IgD-negative memory B cell (primary cell): ENCODE measurements around the gene PCSK5. TPM values are rescaled to one million over a fixed set of nuclear protein-coding genes. Genes with fewer than 3 reads are reported as not detected.

Experiments
- H3K27ac Mint-ChIP-seq, 3 donors: one replicate each; pipeline ENCODE4 v1.8.0; 2020 to 2022; ENCODE audit warnings: mild to moderate bottlenecking in 3 of 3, mixed read lengths in 3 of 3, moderate library complexity in 1 of 3
- H3K27me3 Mint-ChIP-seq: one replicate; pipeline ENCODE4 v1.8.0; 2021; ENCODE audit warnings: mixed read lengths
- H3K36me3 Mint-ChIP-seq: one replicate; pipeline ENCODE4 v1.8.0; 2020; ENCODE audit warnings: mild to moderate bottlenecking, mixed read lengths
- H3K4me1 Mint-ChIP-seq, 3 donors: one replicate each; pipeline ENCODE4 v1.8.0; 2020 to 2022; ENCODE audit warnings: mixed read lengths in 3 of 3, mild to moderate bottlenecking in 1 of 3
- H3K4me3 Mint-ChIP-seq, 4 donors: one replicate each; pipeline ENCODE4 v1.8.0; 2020 to 2022; ENCODE audit warnings: mild to moderate bottlenecking in 4 of 4, mixed read lengths in 4 of 4, moderate library complexity in 3 of 4
- H3K9me3 Mint-ChIP-seq, 3 donors: one replicate each; pipeline ENCODE4 v1.8.0; 2020 to 2021; ENCODE audit warnings: mixed read lengths in 3 of 3, mild to moderate bottlenecking in 1 of 3
- polyA plus RNA-seq: library from polyadenylated mRNA; unstranded; fragments of 300-500 nt; fragmentation: Illumina TruSeq; gene quantifications from one replicate; pipeline ENCODE4 v1.2.3, GENCODE V29; 2021

Gene PCSK5
- polyA plus RNA-seq, 1 donor from 2014 or later, result 0.18 TPM

DNA sequence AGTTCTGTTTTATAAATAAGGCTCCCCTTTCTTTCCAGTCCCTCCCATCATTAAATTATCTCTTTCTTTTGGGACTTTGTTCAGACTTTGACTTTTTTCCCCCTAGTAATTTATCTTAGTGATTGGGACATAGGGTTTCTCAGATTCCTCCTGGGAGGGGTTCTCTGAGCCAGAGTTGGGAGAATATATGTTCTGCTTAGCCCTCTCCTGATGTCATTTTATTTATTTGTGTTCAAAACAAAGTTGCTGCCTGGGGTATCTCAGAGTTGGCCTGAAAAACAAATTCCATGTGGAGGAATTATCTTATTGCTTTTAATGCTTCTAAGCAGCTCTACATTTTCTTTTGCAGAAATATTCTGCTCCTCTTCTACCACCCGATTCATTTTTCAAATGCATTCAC, 211.0 kb downstream of the PCSK5 start:
- Mint-ChIP-seq H3K9me3 (peaks cover 0 to 2% (median 1%) of the 10 kb centered on the region in 3 donors), H3K36me3 (no peaks in the 10 kb centered on the region), H3K4me3 (no peak overlapping the region), H3K27me3 (no peaks in the 10 kb centered on the region), H3K4me1 (no peaks in the 10 kb centered on the region), H3K27ac (no peak overlapping the region)

DNA sequence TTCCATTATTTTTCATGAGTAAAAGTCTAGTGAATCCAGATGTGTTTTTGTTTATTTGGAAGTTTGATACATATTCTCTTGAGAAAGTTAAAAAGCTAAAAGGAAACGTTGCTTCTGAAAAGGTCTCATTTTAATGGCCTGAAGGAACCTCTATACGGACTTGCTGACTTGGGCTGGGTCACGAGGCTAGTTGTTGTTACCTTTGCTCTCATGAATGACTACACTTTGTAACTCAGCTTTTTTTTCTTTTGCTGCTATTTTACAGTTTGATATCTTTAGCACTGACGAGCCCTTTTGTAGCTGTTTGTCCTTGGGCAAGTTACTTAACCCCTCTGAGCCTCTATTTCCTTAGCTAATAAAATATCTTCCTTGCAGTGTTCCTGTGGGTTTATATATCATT, 211.5 kb downstream of the PCSK5 start:
- peaks cover 0 to 2% (median 1%) of the 10 kb centered on the region in 3 donors for H3K9me3 Mint-ChIP-seq
- H3K36me3 Mint-ChIP-seq, result no peaks in the 10 kb centered on the region
- H3K27ac Mint-ChIP-seq, result no peak overlapping the region
- no peak overlapping the region for H3K4me3 Mint-ChIP-seq
- H3K27me3 Mint-ChIP-seq, result no peaks in the 10 kb centered on the region
- no peaks in the 10 kb centered on the region for H3K4me1 Mint-ChIP-seq

DNA sequence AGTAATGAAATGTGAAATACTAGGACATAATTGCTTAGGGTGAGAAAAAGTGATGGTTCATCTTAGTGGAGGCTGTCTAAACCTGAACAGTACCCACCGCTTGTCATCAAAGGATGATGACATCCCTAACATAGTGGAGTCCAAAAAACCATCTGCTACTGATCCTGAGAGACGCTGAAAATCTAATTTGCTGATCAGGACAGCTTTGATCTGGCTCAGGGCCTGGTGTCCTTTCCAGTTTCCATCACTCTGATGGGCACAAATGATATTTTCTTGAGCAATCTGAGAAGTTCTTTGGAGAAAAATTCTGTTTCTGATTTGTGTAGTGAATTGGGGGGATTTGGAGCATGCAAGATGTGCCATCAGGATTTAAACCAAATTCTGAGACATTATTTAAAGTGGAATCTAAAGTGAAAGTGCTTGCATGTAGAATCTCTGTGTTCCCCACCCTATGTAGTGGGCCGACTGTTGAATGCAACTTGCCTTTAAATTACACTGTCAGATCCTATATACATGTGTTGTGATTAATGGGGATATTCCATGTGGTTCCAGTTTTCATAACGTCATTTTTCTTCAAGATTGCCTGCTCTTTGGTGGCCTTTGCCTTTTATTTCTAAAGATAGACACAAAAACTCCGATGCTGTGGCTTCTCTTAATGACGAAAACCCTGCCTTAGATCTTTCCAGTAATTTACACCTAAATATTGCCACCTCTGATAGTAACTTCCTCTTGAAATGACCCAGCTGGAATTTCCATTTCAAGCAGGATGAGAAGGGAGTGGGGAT, 213.2 kb downstream of the PCSK5 start:
- Mint-ChIP-seq H3K9me3 (peaks cover 0 to 1% (median 0%) of the 10 kb centered on the region in 3 donors), H3K27me3 (no peaks in the 10 kb centered on the region), H3K4me1 (no peaks in the 10 kb centered on the region), H3K36me3 (no peaks in the 10 kb centered on the region), H3K27ac (peak overlapping the region in 1 of 3 donors; percentile 21), H3K4me3 (no peak overlapping the region)

DNA sequence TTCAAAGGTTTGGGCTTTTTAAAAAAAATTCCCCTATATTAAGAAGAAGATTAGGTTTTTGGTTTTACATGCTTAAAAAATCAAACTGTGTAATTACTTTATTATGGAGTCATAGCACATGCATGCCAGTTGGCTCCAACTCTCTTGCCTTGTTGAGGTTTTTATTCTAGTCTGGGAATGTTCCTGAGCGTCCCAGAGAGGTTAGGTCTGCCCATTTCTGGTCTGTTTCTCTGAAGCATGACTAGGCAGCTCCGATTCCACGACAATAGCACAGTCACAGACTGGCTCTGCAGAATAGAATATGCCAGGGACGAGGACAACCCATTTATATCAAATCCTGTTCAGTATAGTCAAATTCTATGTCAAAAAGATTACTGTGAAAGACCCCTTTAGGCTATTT, 217.0 kb downstream of the PCSK5 start:
- H3K36me3 Mint-ChIP-seq, result no peaks in the 10 kb centered on the region
- no peaks in the 10 kb centered on the region for H3K27me3 Mint-ChIP-seq
- H3K27ac Mint-ChIP-seq, result peak overlapping the region in 1 of 3 donors; percentile 19
- H3K4me1 Mint-ChIP-seq, result no peaks in the 10 kb centered on the region
- peaks cover 0 to 1% (median 0%) of the 10 kb centered on the region in 3 donors for H3K9me3 Mint-ChIP-seq
- no peak overlapping the region for H3K4me3 Mint-ChIP-seq

DNA sequence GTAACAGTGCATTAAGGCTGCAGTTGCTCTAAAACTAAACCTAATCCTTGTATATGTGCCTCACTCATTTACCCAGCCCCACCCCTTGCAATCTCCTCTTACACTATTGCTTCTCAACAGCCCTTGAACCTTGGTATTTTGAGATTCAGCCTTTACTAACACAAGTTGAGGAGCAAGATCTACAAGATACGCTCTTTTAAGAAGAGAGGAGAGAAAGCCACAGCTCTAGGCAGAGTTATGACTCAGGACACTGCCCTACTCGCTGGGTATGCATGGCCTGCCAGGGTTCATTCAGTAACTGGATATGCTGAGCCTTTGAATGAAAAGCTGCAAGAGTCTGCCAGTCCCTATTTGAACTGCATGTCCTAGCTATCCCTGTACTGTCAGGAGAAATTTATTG, 219.5 kb downstream of the PCSK5 start:
- Mint-ChIP-seq H3K4me1 (no peaks in the 10 kb centered on the region), H3K4me3 (no peak overlapping the region), H3K27me3 (no peaks in the 10 kb centered on the region), H3K9me3 (no peaks in the 10 kb centered on the region), H3K36me3 (no peaks in the 10 kb centered on the region), H3K27ac (no peak overlapping the region)

DNA sequence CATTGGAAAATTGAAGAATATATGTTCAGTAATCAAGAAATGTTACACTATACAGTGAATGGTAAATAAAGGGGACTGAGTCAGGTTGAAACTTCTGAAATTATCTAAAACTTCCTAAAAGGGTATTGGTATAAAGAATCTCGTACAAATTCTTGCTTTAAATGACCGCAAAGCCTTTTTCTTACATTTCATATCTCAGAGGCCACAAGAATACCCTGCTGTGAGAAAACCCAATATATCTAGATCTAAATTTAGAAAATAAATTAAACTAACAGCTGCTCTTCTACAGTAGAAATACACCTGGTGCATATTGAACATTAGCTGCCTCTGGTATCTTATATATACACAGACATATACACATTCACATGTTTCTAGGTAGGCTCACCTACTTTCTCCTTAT, 221.7 kb downstream of the PCSK5 start:
- H3K4me3 Mint-ChIP-seq, result no peak overlapping the region
- no peak overlapping the region for H3K27ac Mint-ChIP-seq
- no peaks in the 10 kb centered on the region for H3K9me3 Mint-ChIP-seq
- H3K4me1 Mint-ChIP-seq, result no peaks in the 10 kb centered on the region
- H3K27me3 Mint-ChIP-seq, result no peaks in the 10 kb centered on the region
- H3K36me3 Mint-ChIP-seq, result no peaks in the 10 kb centered on the region

DNA sequence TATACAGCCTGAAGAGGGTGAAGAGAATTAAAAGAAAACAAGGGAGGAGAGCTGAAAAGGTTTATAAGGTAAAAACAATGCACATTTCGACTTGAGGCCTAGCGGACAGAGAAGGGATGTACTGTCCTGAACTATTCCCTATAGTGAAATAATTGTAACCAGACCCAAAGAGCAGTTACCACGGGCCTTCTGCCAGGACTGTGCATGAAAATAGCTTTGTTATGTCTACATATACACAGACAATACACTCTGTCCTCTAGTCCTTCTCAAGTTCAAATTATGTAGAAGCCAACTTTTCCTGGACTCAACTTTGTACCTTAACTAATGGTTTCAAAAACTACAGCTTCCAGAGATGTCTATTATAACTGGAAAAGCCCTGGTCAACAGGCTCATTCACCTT, 223.7 kb downstream of the PCSK5 start:
- Mint-ChIP-seq H3K27ac (peak overlapping the region in 1 of 3 donors; percentile 16), H3K36me3 (no peaks in the 10 kb centered on the region), H3K4me1 (no peaks in the 10 kb centered on the region), H3K27me3 (no peaks in the 10 kb centered on the region), H3K4me3 (no peak overlapping the region), H3K9me3 (no peaks in the 10 kb centered on the region)

DNA sequence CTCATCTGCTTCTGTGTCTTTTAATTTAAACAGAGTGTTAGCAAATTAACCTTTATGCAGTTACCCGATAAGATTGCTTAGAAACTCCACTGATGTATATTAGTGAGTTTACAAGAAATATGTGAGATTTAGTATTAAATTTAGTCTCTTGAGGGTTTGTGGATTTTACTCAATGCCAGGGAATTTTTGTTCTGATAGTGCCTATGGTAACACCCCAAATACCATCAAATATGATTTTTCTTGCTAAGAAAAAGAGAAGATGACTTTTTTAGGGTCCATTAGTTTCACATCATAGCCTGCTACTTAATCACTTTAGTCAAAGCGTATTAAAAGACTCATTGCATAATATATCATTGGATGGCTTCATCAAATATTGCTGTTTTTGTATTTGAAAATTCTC, 224.9 kb downstream of the PCSK5 start:
- H3K27ac Mint-ChIP-seq, result no peak overlapping the region
- H3K27me3 Mint-ChIP-seq, result no peaks in the 10 kb centered on the region
- no peak overlapping the region for H3K4me3 Mint-ChIP-seq
- H3K9me3 Mint-ChIP-seq, result no peaks in the 10 kb centered on the region
- no peaks in the 10 kb centered on the region for H3K4me1 Mint-ChIP-seq
- no peaks in the 10 kb centered on the region for H3K36me3 Mint-ChIP-seq

DNA sequence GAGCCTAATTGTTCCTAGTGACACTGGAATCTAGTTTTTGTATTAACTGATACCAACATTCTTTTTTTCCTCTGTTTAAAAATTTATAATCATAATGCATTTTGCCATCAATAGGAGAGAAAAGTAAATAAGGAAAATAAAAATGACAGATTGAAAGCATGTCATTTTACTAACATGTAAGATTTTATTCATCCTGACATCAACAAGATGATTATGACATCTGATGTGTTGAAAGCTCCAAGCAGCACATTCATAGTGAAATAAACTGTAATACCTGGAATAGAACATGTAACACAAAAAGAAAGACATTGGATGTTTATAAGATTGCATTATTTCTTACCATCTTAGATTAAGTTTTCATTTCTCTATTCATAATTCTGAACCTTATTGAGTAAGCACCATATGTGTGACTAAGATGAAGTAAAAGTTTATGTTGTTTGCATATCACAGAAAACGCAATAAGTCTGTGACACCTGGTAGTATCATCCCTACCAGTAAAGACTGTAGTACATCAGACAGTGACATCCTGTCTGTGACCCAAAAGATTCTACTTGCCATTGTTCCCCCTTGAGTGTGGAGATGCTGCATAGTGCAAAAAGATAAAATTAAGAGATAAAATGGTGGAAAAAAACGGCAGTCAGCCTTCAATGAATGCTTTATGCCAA, 225.6 kb downstream of the PCSK5 start:
- no peak overlapping the region for H3K4me3 Mint-ChIP-seq
- no peak overlapping the region for H3K27ac Mint-ChIP-seq
- H3K9me3 Mint-ChIP-seq, result no peaks in the 10 kb centered on the region
- H3K4me1 Mint-ChIP-seq, result no peaks in the 10 kb centered on the region
- H3K36me3 Mint-ChIP-seq, result no peaks in the 10 kb centered on the region
- H3K27me3 Mint-ChIP-seq, result no peaks in the 10 kb centered on the region

DNA sequence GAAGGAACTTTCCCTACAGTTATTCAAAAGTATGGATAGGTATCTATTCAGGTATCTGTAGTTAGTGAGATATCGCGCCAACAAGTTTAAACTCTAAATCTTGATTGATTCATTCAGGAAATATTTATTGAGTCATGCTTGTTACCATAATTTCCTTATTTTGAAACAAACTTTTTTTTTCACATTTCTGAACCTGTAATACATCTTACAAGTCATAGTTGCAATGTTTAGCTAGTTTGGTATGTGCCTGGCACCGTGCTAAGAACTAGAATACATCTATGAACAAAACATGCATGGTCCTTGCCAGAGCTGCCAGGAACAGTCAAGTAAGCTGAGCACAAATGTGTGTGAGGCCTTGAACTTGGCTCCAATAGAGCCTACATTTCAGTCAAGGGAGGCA, 226.4 kb downstream of the PCSK5 start:
- H3K27me3 Mint-ChIP-seq, result no peaks in the 10 kb centered on the region
- no peak overlapping the region for H3K4me3 Mint-ChIP-seq
- no peaks in the 10 kb centered on the region for H3K36me3 Mint-ChIP-seq
- no peaks in the 10 kb centered on the region for H3K4me1 Mint-ChIP-seq
- H3K27ac Mint-ChIP-seq, result no peak overlapping the region
- H3K9me3 Mint-ChIP-seq, result no peaks in the 10 kb centered on the region

DNA sequence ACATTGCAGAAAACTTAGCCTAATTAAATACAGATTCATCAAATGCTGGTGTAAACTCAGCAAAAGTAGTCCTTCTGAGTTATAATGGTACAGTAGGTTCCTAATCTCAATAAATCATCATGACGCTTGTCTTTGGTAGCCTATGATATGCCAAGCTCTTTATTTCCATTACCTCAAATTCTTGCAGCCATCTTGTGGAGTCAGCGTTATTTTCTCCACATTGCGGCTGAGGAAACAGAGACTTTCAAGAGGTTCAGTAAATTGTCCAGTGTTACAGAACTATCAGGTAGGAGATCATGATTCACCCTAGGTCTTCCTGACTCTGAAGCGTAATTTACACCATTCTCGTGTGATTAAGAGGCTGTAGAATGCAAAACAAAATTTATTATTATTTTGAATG, 237.2 kb downstream of the PCSK5 start:
- peaks cover 1% of the 10 kb centered on the region for H3K27me3 Mint-ChIP-seq
- no peak overlapping the region for H3K27ac Mint-ChIP-seq
- H3K4me1 Mint-ChIP-seq, result no peaks in the 10 kb centered on the region
- H3K36me3 Mint-ChIP-seq, result peaks cover 1% of the 10 kb centered on the region
- H3K9me3 Mint-ChIP-seq, result peaks cover 0 to 5% (median 2%) of the 10 kb centered on the region in 3 donors
- no peak overlapping the region for H3K4me3 Mint-ChIP-seq

DNA sequence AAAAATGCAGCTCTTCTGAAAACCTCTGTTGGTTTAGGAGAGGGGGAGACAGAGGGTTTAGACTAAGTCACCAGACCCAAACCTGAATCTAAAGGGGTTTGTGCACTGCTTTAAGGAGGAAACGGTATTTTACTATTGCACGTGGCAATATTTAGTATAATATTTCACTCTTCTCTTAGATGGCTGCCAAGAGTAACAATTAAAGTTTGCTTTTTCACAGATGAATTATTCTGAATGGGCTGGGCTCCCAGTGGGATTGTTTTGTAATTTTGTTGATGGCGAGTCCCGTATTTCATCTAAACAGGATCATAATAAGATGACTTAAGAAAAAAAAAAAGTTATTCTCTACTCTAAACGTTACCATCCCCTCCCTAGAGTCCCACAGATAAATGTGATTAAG, 245.4 kb downstream of the PCSK5 start:
- Mint-ChIP-seq H3K4me1 (no peaks in the 10 kb centered on the region), H3K27me3 (no peaks in the 10 kb centered on the region), H3K4me3 (no peak overlapping the region), H3K36me3 (no peaks in the 10 kb centered on the region), H3K27ac (no peak overlapping the region), H3K9me3 (no peaks in the 10 kb centered on the region)

DNA sequence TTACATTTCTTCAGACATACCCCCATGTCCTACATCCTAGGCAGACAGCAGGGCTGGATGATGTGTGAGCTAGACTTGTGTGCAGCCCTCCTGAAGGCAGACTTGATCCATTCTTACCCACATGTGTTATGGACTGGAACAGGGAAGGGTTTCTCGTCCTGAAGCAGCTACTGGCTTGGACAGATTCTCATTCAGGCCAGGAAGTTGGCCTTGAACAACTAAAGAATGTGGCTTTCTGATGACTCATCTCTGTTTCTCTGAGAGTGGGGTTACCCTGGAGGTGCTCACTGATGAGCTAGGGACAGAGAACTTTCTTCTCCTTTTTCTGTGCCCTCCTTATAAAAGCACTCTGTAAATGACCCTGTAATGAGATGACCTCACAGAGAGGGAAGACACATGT, 246.5 kb downstream of the PCSK5 start:
- no peaks in the 10 kb centered on the region for H3K27me3 Mint-ChIP-seq
- H3K4me3 Mint-ChIP-seq, result no peak overlapping the region
- no peaks in the 10 kb centered on the region for H3K36me3 Mint-ChIP-seq
- no peak overlapping the region for H3K27ac Mint-ChIP-seq
- peaks cover 0 to 3% (median 0%) of the 10 kb centered on the region in 3 donors for H3K9me3 Mint-ChIP-seq
- no peaks in the 10 kb centered on the region for H3K4me1 Mint-ChIP-seq

DNA sequence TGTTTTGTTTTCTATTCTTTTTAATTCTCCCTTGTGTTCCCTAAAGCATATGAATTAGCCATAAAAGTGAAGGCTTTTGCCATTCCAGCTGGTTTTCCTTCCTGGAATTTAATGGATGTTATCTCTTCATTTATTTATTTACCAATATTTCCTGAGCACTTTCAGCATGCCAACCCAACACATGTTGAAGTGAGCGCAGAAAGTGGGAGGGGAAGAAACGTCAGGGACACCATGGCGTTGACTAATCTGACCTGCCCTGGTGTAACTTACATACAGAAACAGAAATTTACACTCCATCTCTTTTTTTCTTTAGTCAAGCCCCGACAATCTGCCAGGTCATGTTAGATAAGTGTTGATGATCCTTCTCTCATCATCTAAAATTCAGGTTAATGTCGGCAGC, 247.5 kb downstream of the PCSK5 start:
- H3K4me3 Mint-ChIP-seq, result no peak overlapping the region
- H3K27me3 Mint-ChIP-seq, result no peaks in the 10 kb centered on the region
- no peaks in the 10 kb centered on the region for H3K4me1 Mint-ChIP-seq
- no peak overlapping the region for H3K27ac Mint-ChIP-seq
- no peaks in the 10 kb centered on the region for H3K36me3 Mint-ChIP-seq
- H3K9me3 Mint-ChIP-seq, result peaks cover 0 to 3% (median 0%) of the 10 kb centered on the region in 3 donors

DNA sequence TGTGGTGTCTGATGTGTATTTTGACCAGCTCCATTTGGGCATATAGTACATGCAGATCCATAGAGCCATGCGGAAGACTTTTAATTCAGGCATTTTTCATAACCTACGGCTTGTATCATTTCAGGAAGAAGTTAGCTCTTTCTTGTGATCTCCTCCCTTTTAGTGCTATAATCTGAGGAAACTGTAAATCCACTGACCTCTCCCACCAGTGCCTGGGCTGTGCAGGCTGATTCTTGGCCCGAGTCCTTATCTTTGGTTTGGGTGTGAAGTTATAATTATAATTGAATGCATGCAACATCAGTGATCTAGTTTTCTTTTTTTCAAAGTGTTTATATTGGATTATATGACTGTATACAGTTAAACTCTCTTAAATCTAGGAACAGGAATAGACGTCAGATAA, 247.9 kb downstream of the PCSK5 start:
- Mint-ChIP-seq H3K27me3 (peaks cover 1% of the 10 kb centered on the region), H3K4me3 (no peak overlapping the region), H3K27ac (no peak overlapping the region), H3K4me1 (no peaks in the 10 kb centered on the region), H3K9me3 (peaks cover 0 to 3% (median 0%) of the 10 kb centered on the region in 3 donors), H3K36me3 (no peaks in the 10 kb centered on the region)

DNA sequence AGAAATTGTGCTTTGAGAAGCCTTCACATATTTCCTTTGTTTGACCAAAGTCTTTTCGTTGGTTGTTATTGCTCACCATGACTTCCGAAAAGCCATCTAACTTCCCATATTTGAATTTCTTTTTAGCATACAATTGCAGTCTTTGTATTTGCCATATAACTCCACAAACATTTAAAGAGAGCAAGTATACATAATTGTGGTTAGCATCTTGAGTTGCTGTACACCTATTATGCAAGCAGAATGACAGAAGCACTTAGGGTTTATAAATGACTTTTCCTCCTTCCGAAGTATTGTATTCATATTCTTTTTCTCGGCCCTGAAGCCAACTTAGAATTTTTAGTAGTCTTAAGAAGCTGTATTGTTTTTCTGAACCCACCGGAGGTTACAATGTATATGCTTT, 253.4 kb downstream of the PCSK5 start:
- H3K36me3 Mint-ChIP-seq, result no peaks in the 10 kb centered on the region
- peaks cover 0 to 3% (median 0%) of the 10 kb centered on the region in 3 donors for H3K9me3 Mint-ChIP-seq
- H3K4me3 Mint-ChIP-seq, result no peak overlapping the region
- peaks cover 1% of the 10 kb centered on the region for H3K27me3 Mint-ChIP-seq
- no peak overlapping the region for H3K27ac Mint-ChIP-seq
- no peaks in the 10 kb centered on the region for H3K4me1 Mint-ChIP-seq
